H1 (cell line): ENCODE measurements around the gene STX18. TPM values are rescaled to one million over a fixed set of nuclear protein-coding genes. Genes with fewer than 3 reads are reported as not detected.

Source experiments
- CBX5 ChIP-seq: fragments of 300-800, 300-1000 bp; sonication (generic); IDR thresholded peaks from 2 replicates; pipeline ENCODE4 v1.7.1; 2016; ENCODE audit warnings: antibody characterized with exemption, low read length, low read depth
- FOSL1 ChIP-seq: IDR thresholded peaks from 2 replicates; pipeline ENCODE4 v1.6.1; 2011; ENCODE audit warnings: mild to moderate bottlenecking, low read depth, low read length, moderate library complexity; ENCODE audit not compliant: insufficient read depth
- NRF1 ChIP-seq: IDR thresholded peaks from 2 replicates; pipeline ENCODE4 v1.6.1; 2011; ENCODE audit warnings: mild to moderate bottlenecking, low read depth, low read length, improper control_type of control experiment
- RNF2 ChIP-seq: fragments of 200-900, 300-1000 bp; sonication (generic); IDR thresholded peaks from 2 replicates; pipeline ENCODE4 v1.7.1; 2016; ENCODE audit warnings: borderline replicate concordance, low read depth, mild to moderate bottlenecking, antibody characterized with exemption, low read length; ENCODE audit not compliant: poor library complexity, severe bottlenecking; ENCODE audit errors: missing control alignments
- SAP30 ChIP-seq: fragments of 300-600 bp; sonication (generic); IDR thresholded peaks from 2 replicates; pipeline ENCODE4 v1.7.1; 2012; ENCODE audit warnings: low read length, moderate library complexity, mild to moderate bottlenecking, inconsistent platforms; ENCODE audit not compliant: insufficient read depth, insufficient replicate concordance
- SP1 ChIP-seq: IDR thresholded peaks from 2 replicates; pipeline ENCODE4 v1.6.1; 2011; ENCODE audit warnings: low read depth, low read length
- TAF1 ChIP-seq: IDR thresholded peaks from 2 replicates; pipeline ENCODE4 v1.6.1; 2011; ENCODE audit warnings: mild to moderate bottlenecking, low read depth, low read length
- polyA plus RNA-seq, 7 experiments: library from polyadenylated mRNA; depleted of rRNA in 3 of 7; stranded (reverse) in 5 of 7; unstranded in 2 of 7; fragments of >200 nt in 5 of 7; fragments of 200-250 nt in 2 of 7; gene quantifications; 1 replicate in 5 of 7; 2 replicates in 1 of 7; 4 replicates in 1 of 7; pipeline versions ENCODE4 v1.2.1 to v1.2.3, GENCODE V29; 2011 to 2013; ENCODE audit warnings: missing spikeins in 2 of 7, mixed read lengths in 2 of 7
- total RNA-seq: library from RNA; stranded (reverse); fragmentation: NEBNext Ultra II Directional; extraction: Animal tissue kit (Norgen Biotek cat#: 25700); gene quantifications from 2 replicates; pipeline ENCODE4 v1.2.1, GENCODE V29; 2021
- TF ChIP-seq, protein P1 (sequence below): fragments of 300-600 bp; sonication (generic); IDR thresholded peaks from 2 replicates; pipeline ENCODE4 v1.7.1; 2012; ENCODE audit warnings: low read length, moderate library complexity, mild to moderate bottlenecking, inconsistent platforms; ENCODE audit not compliant: insufficient replicate concordance
- TF ChIP-seq, protein P2 (sequence below): IDR thresholded peaks from 2 replicates; pipeline ENCODE4 v1.6.1; 2012; ENCODE audit warnings: inconsistent platforms

Gene STX18
- total and polyA plus RNA-seq, 2 of the 8 experiments (the other 6 are each of a cell fraction or from before 2014, with no cell fraction given), result 14.6 to 18.3 TPM

DNA sequence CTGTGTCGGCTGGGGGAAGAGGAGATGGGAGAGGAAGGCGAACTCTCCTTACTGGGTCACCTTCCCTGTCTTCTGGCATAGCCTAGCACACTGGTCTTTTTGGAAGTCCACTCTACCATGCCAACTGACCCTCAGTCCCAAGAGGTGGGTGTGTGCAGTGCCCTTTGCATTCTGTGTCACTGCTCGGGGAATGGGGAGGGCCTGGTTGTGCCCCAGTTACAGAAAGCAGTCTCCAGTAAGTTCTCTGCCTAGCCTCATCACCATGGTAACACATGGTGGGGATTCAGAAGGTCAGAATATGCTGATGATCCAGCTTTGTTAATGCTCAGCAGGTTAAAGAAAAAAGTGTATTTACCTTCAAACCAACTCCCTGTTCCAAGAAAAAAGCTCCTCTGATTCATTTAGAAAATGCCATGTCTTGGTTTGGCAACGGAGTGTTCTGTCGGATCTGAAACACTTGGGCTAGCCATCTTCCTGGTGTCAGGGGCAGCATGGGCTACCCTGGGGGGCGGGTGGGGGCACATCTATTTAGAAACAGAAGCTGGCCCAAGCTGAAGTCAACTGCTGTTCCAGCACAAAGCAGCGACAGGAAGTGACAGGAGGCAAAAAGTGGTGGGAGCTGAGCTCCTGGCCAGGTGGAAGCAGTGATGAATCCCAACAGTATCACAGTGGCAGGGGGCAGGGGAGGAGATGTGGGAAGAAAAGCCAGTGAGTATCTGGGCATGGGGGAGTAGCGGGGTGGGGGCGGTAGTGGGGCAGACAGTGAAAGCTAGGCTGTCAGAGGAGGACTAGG is 117.9 kb downstream of the STX18 start (continued):
- TF ChIP-seq, protein P1, sequence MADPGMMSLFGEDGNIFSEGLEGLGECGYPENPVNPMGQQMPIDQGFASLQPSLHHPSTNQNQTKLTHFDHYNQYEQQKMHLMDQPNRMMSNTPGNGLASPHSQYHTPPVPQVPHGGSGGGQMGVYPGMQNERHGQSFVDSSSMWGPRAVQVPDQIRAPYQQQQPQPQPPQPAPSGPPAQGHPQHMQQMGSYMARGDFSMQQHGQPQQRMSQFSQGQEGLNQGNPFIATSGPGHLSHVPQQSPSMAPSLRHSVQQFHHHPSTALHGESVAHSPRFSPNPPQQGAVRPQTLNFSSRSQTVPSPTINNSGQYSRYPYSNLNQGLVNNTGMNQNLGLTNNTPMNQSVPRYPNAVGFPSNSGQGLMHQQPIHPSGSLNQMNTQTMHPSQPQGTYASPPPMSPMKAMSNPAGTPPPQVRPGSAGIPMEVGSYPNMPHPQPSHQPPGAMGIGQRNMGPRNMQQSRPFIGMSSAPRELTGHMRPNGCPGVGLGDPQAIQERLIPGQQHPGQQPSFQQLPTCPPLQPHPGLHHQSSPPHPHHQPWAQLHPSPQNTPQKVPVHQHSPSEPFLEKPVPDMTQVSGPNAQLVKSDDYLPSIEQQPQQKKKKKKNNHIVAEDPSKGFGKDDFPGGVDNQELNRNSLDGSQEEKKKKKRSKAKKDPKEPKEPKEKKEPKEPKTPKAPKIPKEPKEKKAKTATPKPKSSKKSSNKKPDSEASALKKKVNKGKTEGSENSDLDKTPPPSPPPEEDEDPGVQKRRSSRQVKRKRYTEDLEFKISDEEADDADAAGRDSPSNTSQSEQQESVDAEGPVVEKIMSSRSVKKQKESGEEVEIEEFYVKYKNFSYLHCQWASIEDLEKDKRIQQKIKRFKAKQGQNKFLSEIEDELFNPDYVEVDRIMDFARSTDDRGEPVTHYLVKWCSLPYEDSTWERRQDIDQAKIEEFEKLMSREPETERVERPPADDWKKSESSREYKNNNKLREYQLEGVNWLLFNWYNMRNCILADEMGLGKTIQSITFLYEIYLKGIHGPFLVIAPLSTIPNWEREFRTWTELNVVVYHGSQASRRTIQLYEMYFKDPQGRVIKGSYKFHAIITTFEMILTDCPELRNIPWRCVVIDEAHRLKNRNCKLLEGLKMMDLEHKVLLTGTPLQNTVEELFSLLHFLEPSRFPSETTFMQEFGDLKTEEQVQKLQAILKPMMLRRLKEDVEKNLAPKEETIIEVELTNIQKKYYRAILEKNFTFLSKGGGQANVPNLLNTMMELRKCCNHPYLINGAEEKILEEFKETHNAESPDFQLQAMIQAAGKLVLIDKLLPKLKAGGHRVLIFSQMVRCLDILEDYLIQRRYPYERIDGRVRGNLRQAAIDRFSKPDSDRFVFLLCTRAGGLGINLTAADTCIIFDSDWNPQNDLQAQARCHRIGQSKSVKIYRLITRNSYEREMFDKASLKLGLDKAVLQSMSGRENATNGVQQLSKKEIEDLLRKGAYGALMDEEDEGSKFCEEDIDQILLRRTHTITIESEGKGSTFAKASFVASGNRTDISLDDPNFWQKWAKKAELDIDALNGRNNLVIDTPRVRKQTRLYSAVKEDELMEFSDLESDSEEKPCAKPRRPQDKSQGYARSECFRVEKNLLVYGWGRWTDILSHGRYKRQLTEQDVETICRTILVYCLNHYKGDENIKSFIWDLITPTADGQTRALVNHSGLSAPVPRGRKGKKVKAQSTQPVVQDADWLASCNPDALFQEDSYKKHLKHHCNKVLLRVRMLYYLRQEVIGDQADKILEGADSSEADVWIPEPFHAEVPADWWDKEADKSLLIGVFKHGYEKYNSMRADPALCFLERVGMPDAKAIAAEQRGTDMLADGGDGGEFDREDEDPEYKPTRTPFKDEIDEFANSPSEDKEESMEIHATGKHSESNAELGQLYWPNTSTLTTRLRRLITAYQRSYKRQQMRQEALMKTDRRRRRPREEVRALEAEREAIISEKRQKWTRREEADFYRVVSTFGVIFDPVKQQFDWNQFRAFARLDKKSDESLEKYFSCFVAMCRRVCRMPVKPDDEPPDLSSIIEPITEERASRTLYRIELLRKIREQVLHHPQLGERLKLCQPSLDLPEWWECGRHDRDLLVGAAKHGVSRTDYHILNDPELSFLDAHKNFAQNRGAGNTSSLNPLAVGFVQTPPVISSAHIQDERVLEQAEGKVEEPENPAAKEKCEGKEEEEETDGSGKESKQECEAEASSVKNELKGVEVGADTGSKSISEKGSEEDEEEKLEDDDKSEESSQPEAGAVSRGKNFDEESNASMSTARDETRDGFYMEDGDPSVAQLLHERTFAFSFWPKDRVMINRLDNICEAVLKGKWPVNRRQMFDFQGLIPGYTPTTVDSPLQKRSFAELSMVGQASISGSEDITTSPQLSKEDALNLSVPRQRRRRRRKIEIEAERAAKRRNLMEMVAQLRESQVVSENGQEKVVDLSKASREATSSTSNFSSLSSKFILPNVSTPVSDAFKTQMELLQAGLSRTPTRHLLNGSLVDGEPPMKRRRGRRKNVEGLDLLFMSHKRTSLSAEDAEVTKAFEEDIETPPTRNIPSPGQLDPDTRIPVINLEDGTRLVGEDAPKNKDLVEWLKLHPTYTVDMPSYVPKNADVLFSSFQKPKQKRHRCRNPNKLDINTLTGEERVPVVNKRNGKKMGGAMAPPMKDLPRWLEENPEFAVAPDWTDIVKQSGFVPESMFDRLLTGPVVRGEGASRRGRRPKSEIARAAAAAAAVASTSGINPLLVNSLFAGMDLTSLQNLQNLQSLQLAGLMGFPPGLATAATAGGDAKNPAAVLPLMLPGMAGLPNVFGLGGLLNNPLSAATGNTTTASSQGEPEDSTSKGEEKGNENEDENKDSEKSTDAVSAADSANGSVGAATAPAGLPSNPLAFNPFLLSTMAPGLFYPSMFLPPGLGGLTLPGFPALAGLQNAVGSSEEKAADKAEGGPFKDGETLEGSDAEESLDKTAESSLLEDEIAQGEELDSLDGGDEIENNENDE, result no peak
- TF ChIP-seq SP1 (no peak), CBX5 (no peak), NRF1 (no peak), FOSL1 (no peak), TAF1 (no peak), RNF2 (no peak), SAP30 (no peak)
- TF ChIP-seq, protein P2, sequence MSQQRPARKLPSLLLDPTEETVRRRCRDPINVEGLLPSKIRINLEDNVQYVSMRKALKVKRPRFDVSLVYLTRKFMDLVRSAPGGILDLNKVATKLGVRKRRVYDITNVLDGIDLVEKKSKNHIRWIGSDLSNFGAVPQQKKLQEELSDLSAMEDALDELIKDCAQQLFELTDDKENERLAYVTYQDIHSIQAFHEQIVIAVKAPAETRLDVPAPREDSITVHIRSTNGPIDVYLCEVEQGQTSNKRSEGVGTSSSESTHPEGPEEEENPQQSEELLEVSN, result no peak
